ENCODE measurements around the gene EXOC8. TPM values are rescaled to one million over a fixed set of nuclear protein-coding genes. Genes with fewer than 3 reads are reported as not detected.

Gene EXOC8
- total and polyA plus RNA-seq, 9 of the 15 experiments (the other 6 are each of a cell fraction or from before 2014, with no cell fraction given) = 2.1 to 13.6 (median 7.2) TPM

DNA sequence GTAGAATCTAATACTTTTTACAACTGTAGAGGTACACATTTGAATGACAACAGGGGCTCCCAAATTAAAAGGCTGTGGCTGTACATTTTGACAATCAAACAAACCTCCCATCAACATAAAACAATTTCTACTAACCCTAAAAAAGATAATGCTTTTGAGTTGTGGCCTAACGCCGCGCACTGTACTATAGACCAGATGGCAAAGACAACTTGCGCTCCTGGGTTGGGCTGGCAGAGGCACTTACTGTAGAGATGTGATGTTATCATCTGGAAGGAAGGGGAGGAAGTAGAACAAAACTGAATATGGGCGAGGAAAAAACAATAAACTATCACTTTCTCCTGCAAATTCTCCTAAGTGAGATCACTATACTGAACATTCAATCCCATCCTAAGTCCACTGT lies 26.5 kb upstream of the EXOC8 start:
- ATAC-seq (no peak), DNase-seq (ENCODE audit: extremely low read depth in 1 of 4, low spot score in 3 of 4) (no peak), FAIRE-seq (no peak)
- no TSS peak for BruUV-seq (replicated peaks)
- ChIA-PET CTCF (ENCODE audit: low intra/inter-chr PET ratio) (no interaction called here), POLR2A (interaction anchor here (0.5 to 0.7 kb wide), 2 partner anchors 54 to 239 kb away, joined by 3 read pairs; no protein-coding TSS in a partner anchor)
- 87% methylated on average over 5 of the region's 5 CpGs for WGBS (ENCODE audit: insufficient coverage, low coverage, missing lambda C conversion rate)
- H3K27ac ChIP-seq (ENCODE audit: extremely low read depth, low read depth, low read length) = no peak overlapping the region
- no peaks in the 10 kb centered on the region for H3K79me2 ChIP-seq (ENCODE audit: control insufficient read depth, insufficient read depth, low read length)
- H3K36me3 ChIP-seq (ENCODE audit: control insufficient read depth, insufficient read depth, low read length) = peaks cover 61% of the 10 kb centered on the region
- no peaks in the 10 kb centered on the region for H3K9me3 ChIP-seq (replicated peaks; ENCODE audit: control insufficient read depth, insufficient read depth, low read depth, low read length)
- H4K20me1 ChIP-seq (replicated peaks; ENCODE audit: control insufficient read depth, insufficient read depth, low read length) = no peaks in the 10 kb centered on the region
- intact Hi-C loops (cut with micrococcal nuclease) (no loop called here), in situ Hi-C loops (cut with MboI) (loop anchor here (5.0 kb wide), 1 partner anchor 238 kb away; no protein-coding TSS in a partner anchor)
- H2AFZ ChIP-seq (ENCODE audit: low read depth, low read length) = no peak overlapping the region
- H3K4me2 ChIP-seq (ENCODE audit: insufficient read depth, low read length) = no peak overlapping the region
- H3K9ac ChIP-seq (ENCODE audit: insufficient read depth in 1 of 2, low read depth in 2 of 2, low read length in 2 of 2) = no peak overlapping the region
- TF ChIP-seq SRF (CRISPR knock-in tag; IDR thresholded peaks at IDR 0.05) (no peak), FUS (optimal IDR thresholded peaks at IDR 0.05; ENCODE audit: low read depth, low read length) (no peak), HCFC1 (IDR thresholded peaks at IDR 0.05; ENCODE audit: low read depth, low read length) (no peak), PATZ1 (CRISPR knock-in tag; IDR thresholded peaks at IDR 0.05; ENCODE audit: borderline replicate concordance) (no peak), ZNF589 (CRISPR knock-in tag; IDR thresholded peaks at IDR 0.05; ENCODE audit: low read depth) (no peak), ZNF445 (CRISPR knock-in tag; IDR thresholded peaks at IDR 0.05; ENCODE audit: low read depth) (no peak), PKNOX1 (IDR thresholded peaks at IDR 0.05) (no peak), ZC3H11A (IDR thresholded peaks at IDR 0.05; ENCODE audit: low read depth, low read length) (no peak), MECOM (CRISPR knock-in tag; IDR thresholded peaks at IDR 0.05) (no peak), MTF1 (CRISPR knock-in tag; IDR thresholded peaks at IDR 0.05; ENCODE audit: borderline replicate concordance) (no peak), KLF13 (tag; IDR thresholded peaks at IDR 0.05; ENCODE audit: borderline replicate concordance, low read depth) (no peak), CBFA2T3 (IDR thresholded peaks at IDR 0.05) (no peak), CGGBP1 (CRISPR knock-in tag; IDR thresholded peaks at IDR 0.05) (no peak), MCM5 (IDR thresholded peaks at IDR 0.05; ENCODE audit: low read depth) (no peak), NBN (IDR thresholded peaks at IDR 0.05; ENCODE audit: low read depth) (no peak)
- no peaks in the 10 kb centered on the region for H3K27me3 ChIP-seq (ENCODE audit: control insufficient read depth in 2 of 2, insufficient read depth in 2 of 2, low read length in 2 of 2)
- H3K4me1 ChIP-seq (replicated peaks in 1 of 2; ENCODE audit: control insufficient read depth in 2 of 2, insufficient read depth in 2 of 2, low read length in 2 of 2) = no peaks in the 10 kb centered on the region
- no peak overlapping the region for H3K4me3 ChIP-seq
- H3K9me1 ChIP-seq (ENCODE audit: control insufficient read depth, insufficient read depth, low read length) = no peaks in the 10 kb centered on the region
